ENCODE data around the gene SLC34A2.

- TF ChIP-seq CTCF (IDR thresholded peaks at IDR 0.05; ENCODE audit: control extremely low read depth in 1 of 3, insufficient read depth in 1 of 3, low read depth in 1 of 3, low read length in 3 of 3) = no peak
- no peak for TF ChIP-seq POLR2AphosphoS5 (IDR thresholded peaks at IDR 0.05; ENCODE audit: low read depth, low read length)
- TF ChIP-seq CHD2 (IDR thresholded peaks at IDR 0.05; ENCODE audit: low read length) = no peak
Measured at GRCh38 chr4:25658357-25658771, 2.7 kb downstream of the SLC34A2 start.

All from H1 (cell line).